OCI-LY7 (cell line): ENCODE measurements around the gene ABHD12B. TPM values are rescaled to one million over a fixed set of nuclear protein-coding genes. Genes with fewer than 3 reads are reported as not detected.

ENCODE experiments used
- BruUV-seq: library from RNA; stranded (reverse); fragments of 400-500 nt; replicated peaks from 2 replicates; lab custom pipeline; 2021; lab: Mats Ljungman, UMichigan
- CTCF ChIA-PET: fragments of 300-600 bp; sonication (Branson Sonifier 250); formaldehyde crosslinking; loops from one replicate; lab custom pipeline; 2022; ENCODE audit warnings: antibody characterized with exemption; ENCODE audit not compliant: unreplicated experiment; lab: Charles Lee
- POLR2A ChIA-PET: fragments of 300-600 bp; sonication (Branson Sonifier 250); formaldehyde crosslinking; loops from one replicate; lab custom pipeline; 2022; ENCODE audit warnings: antibody characterized with exemption; lab: Charles Lee
- DNase-seq: peaks from one replicate; pipeline ENCODE4 v3.0.0-alpha.2; 2015; ENCODE audit warnings: low spot score
- H2AFZ ChIP-seq: fragments of 200-600 bp; sonication (generic), shearing (Covaris generic); 2 replicates; pipeline ENCODE4 v1.6.1; 2014; ENCODE audit warnings: mild to moderate bottlenecking, antibody characterized with exemption, low read length, moderate library complexity
- H3K27ac ChIP-seq: fragments of 200-600 bp; sonication (generic); 2 replicates; pipeline ENCODE4 v1.5.1; 2014; ENCODE audit warnings: mixed run types, low read depth, mild to moderate bottlenecking, moderate library complexity, low read length, inconsistent platforms; ENCODE audit not compliant: poor library complexity, severe bottlenecking
- H3K36me3 ChIP-seq: fragments of 200-600 bp; sonication (generic); 2 replicates; pipeline ENCODE4 v1.6.1; 2014; ENCODE audit warnings: mild to moderate bottlenecking, antibody characterized with exemption, low read length, moderate library complexity, mixed read lengths; ENCODE audit not compliant: insufficient read depth
- H3K4me1 ChIP-seq: fragments of 200-600 bp; sonication (generic); 2 replicates; pipeline ENCODE4 v1.5.1; 2014; ENCODE audit warnings: mild to moderate bottlenecking, low read length; ENCODE audit not compliant: insufficient read depth, poor library complexity, severe bottlenecking
- H3K4me2 ChIP-seq: fragments of 200-600 bp; sonication (generic); 2 replicates; pipeline ENCODE4 v1.6.1; 2014; ENCODE audit warnings: mild to moderate bottlenecking, low read length
- H3K4me3 ChIP-seq: fragments of 200-600 bp; sonication (generic); 2 replicates; pipeline ENCODE4 v1.5.1; 2014; ENCODE audit warnings: mild to moderate bottlenecking, low read depth, low read length; ENCODE audit not compliant: poor library complexity, severe bottlenecking
- H3K79me2 ChIP-seq: fragments of 200-600 bp; sonication (generic); 2 replicates; pipeline ENCODE4 v1.6.1; 2016; ENCODE audit warnings: low read depth, mild to moderate bottlenecking, low read length, moderate library complexity, mixed read lengths; ENCODE audit not compliant: insufficient read depth
- H3K9me2 ChIP-seq: fragments of 200-600 bp; sonication (generic); 2 replicates; pipeline ENCODE4 v1.6.1; 2016; ENCODE audit warnings: mild to moderate bottlenecking, low read length, mixed read lengths; ENCODE audit not compliant: insufficient read depth
- H3K9me3 ChIP-seq: fragments of 200-600 bp; sonication (generic); 2 replicates; pipeline ENCODE4 v1.6.1; 2014; ENCODE audit warnings: mild to moderate bottlenecking, mixed run types, low read length, mixed read lengths
- H4K20me1 ChIP-seq: fragments of 200-600 bp; sonication (generic); 2 replicates; pipeline ENCODE4 v1.6.1; 2014; ENCODE audit warnings: mild to moderate bottlenecking, antibody characterized with exemption, low read length, moderate library complexity, mixed read lengths; ENCODE audit not compliant: insufficient read depth
- EZH2phosphoT487 ChIP-seq: fragments of 200-600 bp; sonication (generic); IDR thresholded peaks from 2 replicates; pipeline ENCODE4 v1.6.1; 2018; ENCODE audit warnings: low read depth, borderline replicate concordance, mild to moderate bottlenecking, mixed run types, antibody characterized with exemption, low read length, moderate library complexity, mixed read lengths
- intact Hi-C: fragments of 100-400 bp; cut with micrococcal nuclease; formaldehyde crosslinking; loops from one replicate; pipeline ENCODE4 v1.10.0; 2022; ENCODE audit not compliant: unreplicated experiment
- small RNA-seq: library from RNA; depleted of rRNA; stranded (forward); fragments of <200 nt; gene quantifications from one replicate; pipeline ENCODE3, GENCODE V24; 2014
- total RNA-seq, 2 experiments: library from RNA; depleted of rRNA in 1 of 2; stranded (reverse); fragments of >200 nt in 1 of 2; shearing (Covaris generic) in 1 of 2; gene quantifications; 2 replicates each; pipeline ENCODE4 v1.2.3, GENCODE V29; 2014 to 2022
- TF ChIP-seq, protein P1 (sequence below): fragments of 200-600 bp; sonication (generic); conservative IDR thresholded peaks from 2 replicates; pipeline ENCODE4 v1.5.1; 2014; ENCODE audit warnings: mild to moderate bottlenecking, antibody characterized with exemption, low read length, moderate library complexity, mixed read lengths

ABHD12B gene
- total RNA-seq, 2 experiments from 2014 or later: 6.8 to 9.0 TPM

DNA sequence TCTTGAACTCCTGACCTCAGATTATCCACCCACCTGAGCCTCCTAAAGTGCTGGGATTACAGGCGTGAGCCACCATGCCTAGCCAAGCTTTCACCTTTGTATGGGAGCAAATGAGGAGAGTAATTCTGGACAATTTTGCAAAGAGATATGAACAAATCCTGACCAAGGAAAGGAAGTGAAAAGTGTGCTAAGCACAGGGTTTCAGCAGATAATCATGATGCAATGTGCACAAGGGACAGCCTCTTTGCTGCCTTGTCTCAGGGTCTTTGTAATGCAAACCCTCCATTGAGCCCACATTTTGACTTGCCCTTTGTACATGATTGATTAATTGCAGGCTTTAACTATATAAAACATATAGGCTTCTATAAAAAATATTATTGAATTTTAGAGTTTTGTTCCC, 81.6 kb downstream of the ABHD12B start:
- no peak for TF ChIP-seq EZH2phosphoT487
- TF ChIP-seq, protein P1, sequence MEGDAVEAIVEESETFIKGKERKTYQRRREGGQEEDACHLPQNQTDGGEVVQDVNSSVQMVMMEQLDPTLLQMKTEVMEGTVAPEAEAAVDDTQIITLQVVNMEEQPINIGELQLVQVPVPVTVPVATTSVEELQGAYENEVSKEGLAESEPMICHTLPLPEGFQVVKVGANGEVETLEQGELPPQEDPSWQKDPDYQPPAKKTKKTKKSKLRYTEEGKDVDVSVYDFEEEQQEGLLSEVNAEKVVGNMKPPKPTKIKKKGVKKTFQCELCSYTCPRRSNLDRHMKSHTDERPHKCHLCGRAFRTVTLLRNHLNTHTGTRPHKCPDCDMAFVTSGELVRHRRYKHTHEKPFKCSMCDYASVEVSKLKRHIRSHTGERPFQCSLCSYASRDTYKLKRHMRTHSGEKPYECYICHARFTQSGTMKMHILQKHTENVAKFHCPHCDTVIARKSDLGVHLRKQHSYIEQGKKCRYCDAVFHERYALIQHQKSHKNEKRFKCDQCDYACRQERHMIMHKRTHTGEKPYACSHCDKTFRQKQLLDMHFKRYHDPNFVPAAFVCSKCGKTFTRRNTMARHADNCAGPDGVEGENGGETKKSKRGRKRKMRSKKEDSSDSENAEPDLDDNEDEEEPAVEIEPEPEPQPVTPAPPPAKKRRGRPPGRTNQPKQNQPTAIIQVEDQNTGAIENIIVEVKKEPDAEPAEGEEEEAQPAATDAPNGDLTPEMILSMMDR: no peak
- Histone ChIP-seq H3K4me3 (no peak overlapping the region), H3K79me2 (no peaks in the 10 kb centered on the region), H3K27ac (no peak overlapping the region), H3K36me3 (no peaks in the 10 kb centered on the region), H4K20me1 (no peaks in the 10 kb centered on the region), H2AFZ (no peak overlapping the region), H3K9me2 (no peaks in the 10 kb centered on the region), H3K9me3 (no peaks in the 10 kb centered on the region), H3K4me1 (no peaks in the 10 kb centered on the region), H3K4me2 (no peak overlapping the region)
- no peak for DNase-seq
- BruUV-seq: no TSS peak
- intact Hi-C loops: loop anchor here (10.0 kb wide), 1 partner anchor 141 kb away; the partner anchor contains the start of gene TRIM9
- ChIA-PET POLR2A (interaction anchor here (0.7 kb wide), 1 partner anchor 12 kb away, joined by 3 read pairs; no protein-coding TSS in a partner anchor), CTCF (no interaction called here)

Small RNAs within 50 kb of the gene (small RNA-seq; reads per million reads assigned to genes)
- gene RF00593: not detected

Other genes with a start within 250 kb of the ABHD12B start
- gene SAV1, start 203.7 kb upstream of the ABHD12B start, total RNA-seq (2014; rRNA removed; shearing (Covaris generic)): 6.7 and 10.4 TPM in 2 replicates
- 17.9 and 18.2 TPM in 2 replicates for gene SAV1, start 203.7 kb upstream of the ABHD12B start, total RNA-seq (2022)
- gene NIN, start 40.9 kb upstream of the ABHD12B start, total RNA-seq (2014; rRNA removed; shearing (Covaris generic)): 79.5 and 95.3 TPM in 2 replicates
- 157 and 189 TPM in 2 replicates for gene NIN, start 40.9 kb upstream of the ABHD12B start, total RNA-seq (2022)
- gene PYGL, start 72.4 kb downstream of the ABHD12B start, total RNA-seq (2014; rRNA removed; shearing (Covaris generic)): 2.8 and 12.2 TPM in 2 replicates
- gene PYGL, start 72.4 kb downstream of the ABHD12B start, total RNA-seq (2022): 2.6 and 3.3 TPM in 2 replicates
- 0.39 and 1.4 TPM in 2 replicates for gene TRIM9, start 223.1 kb downstream of the ABHD12B start, total RNA-seq (2014; rRNA removed; shearing (Covaris generic))
- 4.7 and 7.9 TPM in 2 replicates for gene TRIM9, start 223.1 kb downstream of the ABHD12B start, total RNA-seq (2022)